ENCODE measurements around the gene SLC6A8. TPM values are rescaled to one million over a fixed set of nuclear protein-coding genes. Genes with fewer than 3 reads are reported as not detected.

SLC6A8 gene
- polyA plus RNA-seq, 1 experiment = 11.9 TPM

- POLR2A ChIA-PET = no interaction called here
- Histone ChIP-seq H3K27me3 (ENCODE audit: control insufficient read depth, insufficient read depth, low read length) (peaks cover 18% of the 10 kb centered on the region), H3K4me3 (ENCODE audit: low read depth, low read length) (no peak overlapping the region), H3K36me3 (ENCODE audit: control insufficient read depth, insufficient read depth, low read length) (no peaks in the 10 kb centered on the region)
- CTCF ChIA-PET = interaction anchor here (0.8 to 3.2 kb wide), 6 partner anchors 11 to 110 kb away, joined by 3 to 10 read pairs (median 4); no protein-coding TSS in a partner anchor
- TF ChIP-seq CTCF (IDR thresholded peaks at IDR 0.05; ENCODE audit: insufficient read depth, low read depth, low read length) = peak; percentile 30
- no peak for DNase-seq (ENCODE audit: low read depth)
These were observed 38.4 kb upstream of the SLC6A8 start for GRCh38 chrX:153649178-153649914.

DNA sequence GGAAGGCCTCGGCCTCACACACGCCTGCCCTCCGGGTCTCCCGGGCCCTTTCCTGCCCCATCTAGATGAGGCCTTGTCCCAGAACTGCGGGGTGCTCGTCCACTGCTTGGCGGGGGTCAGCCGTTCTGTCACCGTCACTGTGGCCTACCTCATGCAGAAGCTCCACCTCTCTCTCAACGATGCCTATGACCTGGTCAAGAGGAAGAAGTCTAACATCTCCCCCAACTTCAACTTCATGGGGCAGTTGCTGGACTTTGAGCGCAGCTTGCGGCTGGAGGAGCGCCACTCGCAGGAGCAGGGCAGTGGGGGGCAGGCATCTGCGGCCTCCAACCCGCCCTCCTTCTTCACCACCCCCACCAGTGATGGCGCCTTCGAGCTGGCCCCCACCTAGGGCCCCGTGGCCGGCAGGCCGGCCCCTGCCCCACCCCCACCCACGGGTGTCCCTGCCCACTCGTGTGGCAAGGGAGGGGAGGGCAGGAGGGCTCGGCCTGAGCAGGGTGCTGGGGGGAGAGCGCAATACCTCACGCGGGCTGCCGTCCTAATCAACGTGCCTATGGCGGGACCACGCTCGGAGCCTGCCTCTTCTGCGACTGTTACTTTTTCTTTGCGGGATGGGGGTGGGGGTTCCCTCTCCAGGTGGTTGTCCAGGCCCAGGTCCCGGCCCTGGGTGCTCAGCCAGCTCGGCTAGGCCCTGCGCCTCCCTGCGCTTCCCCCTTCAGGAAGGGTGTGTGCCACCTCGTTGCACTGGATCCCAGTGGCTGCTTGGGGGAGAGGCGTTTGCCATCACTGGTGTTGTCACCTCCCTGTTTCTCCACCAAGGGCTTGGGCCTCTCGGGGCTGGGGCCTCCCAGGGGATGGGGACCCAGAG is 37.6 kb upstream of the SLC6A8 start:
- no peaks in the 10 kb centered on the region for H3K36me3 ChIP-seq (ENCODE audit: control insufficient read depth, insufficient read depth, low read length)
- no peak for TF ChIP-seq CTCF (IDR thresholded peaks at IDR 0.05; ENCODE audit: insufficient read depth, low read depth, low read length)
- no peak overlapping the region for H3K4me3 ChIP-seq (ENCODE audit: low read depth, low read length)
- DNase-seq (ENCODE audit: low read depth) = no peak
- ChIA-PET CTCF (interaction anchor here (1.2 to 3.2 kb wide), 4 partner anchors 11 to 111 kb away, joined by 4 to 9 read pairs (median 4); no protein-coding TSS in a partner anchor), POLR2A (interaction anchor here (0.6 kb wide), 1 partner anchor 152 kb away, joined by 3 read pairs; no protein-coding TSS in a partner anchor)
- H3K27me3 ChIP-seq (ENCODE audit: control insufficient read depth, insufficient read depth, low read length) = peaks cover 15% of the 10 kb centered on the region

GRCh38 chrX:153650959-153651358 is 36.8 kb upstream of the SLC6A8 start:
- H3K27me3 ChIP-seq (ENCODE audit: control insufficient read depth, insufficient read depth, low read length) = peaks cover 12% of the 10 kb centered on the region
- ChIA-PET POLR2A (no interaction called here), CTCF (interaction anchor here (1.7 to 3.2 kb wide), 2 partner anchors 10 to 17 kb away, joined by 4 to 9 read pairs; no protein-coding TSS in a partner anchor)
- no peak for DNase-seq (ENCODE audit: low read depth)
- no peak overlapping the region for H3K4me3 ChIP-seq (ENCODE audit: low read depth, low read length)
- TF ChIP-seq CTCF (IDR thresholded peaks at IDR 0.05; ENCODE audit: insufficient read depth, low read depth, low read length) = no peak
- H3K36me3 ChIP-seq (ENCODE audit: control insufficient read depth, insufficient read depth, low read length) = no peaks in the 10 kb centered on the region

DNA sequence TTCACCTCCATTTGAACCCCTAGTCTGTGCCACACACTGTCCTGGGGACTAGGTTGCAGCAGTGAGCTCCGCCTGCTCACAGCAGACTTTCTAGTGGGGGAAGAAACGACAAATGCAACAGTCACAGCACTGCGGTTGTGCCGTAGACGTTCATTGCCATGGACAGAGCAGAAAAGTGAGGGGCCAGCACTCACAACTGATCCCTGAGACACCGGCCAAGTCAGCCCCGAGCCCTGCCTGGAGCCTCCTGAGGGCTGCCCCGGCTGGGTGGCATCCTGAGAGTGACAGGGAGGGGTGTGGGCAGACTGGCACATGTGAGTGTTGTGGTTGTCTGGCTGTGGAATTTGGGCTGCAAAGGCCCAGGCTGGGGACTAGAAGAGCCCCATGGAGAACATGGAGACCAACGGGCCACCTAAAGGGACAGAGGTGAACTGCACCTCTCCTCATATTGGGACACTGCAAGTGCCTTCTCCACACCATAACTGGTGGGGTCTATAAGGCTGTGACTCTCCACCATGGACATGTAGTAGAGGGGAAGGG is 36.1 kb upstream of the SLC6A8 start:
- no peak for DNase-seq (ENCODE audit: low read depth)
- ChIA-PET CTCF (interaction anchor here (3.2 kb wide), 1 partner anchor 16 kb away, joined by 9 read pairs; no protein-coding TSS in a partner anchor), POLR2A (no interaction called here)
- Histone ChIP-seq H3K36me3 (ENCODE audit: control insufficient read depth, insufficient read depth, low read length) (no peaks in the 10 kb centered on the region), H3K27me3 (ENCODE audit: control insufficient read depth, insufficient read depth, low read length) (peaks cover 10% of the 10 kb centered on the region), H3K4me3 (ENCODE audit: low read depth, low read length) (no peak overlapping the region)
- TF ChIP-seq CTCF (IDR thresholded peaks at IDR 0.05; ENCODE audit: insufficient read depth, low read depth, low read length) = peak; percentile 26; the same call in 1 of the 2 replicates

DNA sequence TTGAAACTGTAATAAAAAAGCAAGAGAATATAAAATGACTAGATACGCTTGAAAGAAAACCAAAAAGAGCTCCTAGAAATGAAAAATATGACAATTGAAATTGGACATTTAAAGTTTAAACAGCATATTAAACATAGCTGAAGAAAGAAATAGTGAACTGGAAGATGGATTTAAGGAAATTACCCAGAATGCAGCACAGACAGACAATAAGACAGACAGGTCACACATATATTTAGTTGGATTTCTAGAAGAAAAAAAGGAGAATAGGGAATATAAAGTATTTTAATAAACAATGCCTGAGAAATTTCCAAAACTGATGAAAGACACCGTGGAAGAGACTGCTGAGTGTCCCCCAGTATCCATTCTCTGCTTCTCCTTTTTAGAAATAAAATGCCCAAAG is 34.2 kb upstream of the SLC6A8 start:
- TF ChIP-seq CTCF (IDR thresholded peaks at IDR 0.05; ENCODE audit: insufficient read depth, low read depth, low read length) = no peak
- peaks cover under 1% of the 10 kb centered on the region; the same call in 1 of the 2 replicates for H3K27me3 ChIP-seq (ENCODE audit: control insufficient read depth, insufficient read depth, low read length)
- POLR2A ChIA-PET = no interaction called here
- no peaks in the 10 kb centered on the region for H3K36me3 ChIP-seq (ENCODE audit: control insufficient read depth, insufficient read depth, low read length)
- CTCF ChIA-PET = no interaction called here
- no peak for DNase-seq (ENCODE audit: low read depth)
- no peak overlapping the region for H3K4me3 ChIP-seq (ENCODE audit: low read depth, low read length)

All from BJ (cell line).